ENCODE results near the gene BRWD1. TPM values are rescaled to one million over a fixed set of nuclear protein-coding genes. Genes with fewer than 3 reads are reported as not detected.

Gene BRWD1
- total RNA-seq, 6 experiments from 2014 or later: 18.6 to 26.7 (median 21.9) TPM

DNA sequence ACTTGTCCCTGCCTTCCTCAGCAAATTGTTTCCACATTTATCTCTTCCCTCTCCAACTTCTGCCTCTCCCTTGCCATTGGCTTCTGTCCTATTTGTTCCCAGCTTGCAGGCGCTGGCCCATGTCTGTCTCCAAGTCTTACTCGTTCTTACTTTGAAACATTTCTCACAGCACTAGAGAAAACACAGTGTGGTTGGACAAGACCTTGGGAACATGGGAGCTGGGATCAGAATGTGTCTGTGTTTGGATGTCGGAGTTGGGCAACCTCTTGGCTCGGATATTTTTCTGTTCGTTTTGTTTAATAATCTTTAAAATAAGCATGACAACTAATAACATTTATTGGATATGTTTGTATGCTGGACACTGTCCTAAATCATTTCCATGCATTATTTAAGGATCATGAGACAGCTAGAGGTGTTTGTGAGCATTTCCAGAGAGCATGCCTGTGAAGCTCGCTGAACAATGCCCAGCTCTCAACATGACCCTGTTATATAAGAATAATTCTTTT is 5.9 kb upstream of the BRWD1 start:
- 47% methylated on average over 6 of the region's 6 CpGs for WGBS (ENCODE audit: insufficient coverage, low coverage, low lambda C conversion rate, missing lambda C conversion rate)
- H3K27me3 ChIP-seq: no peaks in the 10 kb centered on the region
- no peak overlapping the region for H3K4me3 ChIP-seq
- H3K4me1 ChIP-seq: peaks cover 0 to 7% (median 2%) of the 10 kb centered on the region in 4 donors
- no peaks in the 10 kb centered on the region for H3K9me3 ChIP-seq
- TF ChIP-seq, protein P1, sequence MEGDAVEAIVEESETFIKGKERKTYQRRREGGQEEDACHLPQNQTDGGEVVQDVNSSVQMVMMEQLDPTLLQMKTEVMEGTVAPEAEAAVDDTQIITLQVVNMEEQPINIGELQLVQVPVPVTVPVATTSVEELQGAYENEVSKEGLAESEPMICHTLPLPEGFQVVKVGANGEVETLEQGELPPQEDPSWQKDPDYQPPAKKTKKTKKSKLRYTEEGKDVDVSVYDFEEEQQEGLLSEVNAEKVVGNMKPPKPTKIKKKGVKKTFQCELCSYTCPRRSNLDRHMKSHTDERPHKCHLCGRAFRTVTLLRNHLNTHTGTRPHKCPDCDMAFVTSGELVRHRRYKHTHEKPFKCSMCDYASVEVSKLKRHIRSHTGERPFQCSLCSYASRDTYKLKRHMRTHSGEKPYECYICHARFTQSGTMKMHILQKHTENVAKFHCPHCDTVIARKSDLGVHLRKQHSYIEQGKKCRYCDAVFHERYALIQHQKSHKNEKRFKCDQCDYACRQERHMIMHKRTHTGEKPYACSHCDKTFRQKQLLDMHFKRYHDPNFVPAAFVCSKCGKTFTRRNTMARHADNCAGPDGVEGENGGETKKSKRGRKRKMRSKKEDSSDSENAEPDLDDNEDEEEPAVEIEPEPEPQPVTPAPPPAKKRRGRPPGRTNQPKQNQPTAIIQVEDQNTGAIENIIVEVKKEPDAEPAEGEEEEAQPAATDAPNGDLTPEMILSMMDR (IDR thresholded peaks at IDR 0.05): no peak
- no peak for TF ChIP-seq POLR2A (IDR thresholded peaks at IDR 0.05)
- no peak for ATAC-seq
- intact Hi-C loops (cut with DNase I): loop anchor here in 1 of 2 donors (10.0 kb wide), 1 partner anchor 65 kb away; a partner anchor contains a TSS
- H3K36me3 ChIP-seq: no peaks in the 10 kb centered on the region
- no peak for DNase-seq
- H3K27ac ChIP-seq: no peak overlapping the region

DNA sequence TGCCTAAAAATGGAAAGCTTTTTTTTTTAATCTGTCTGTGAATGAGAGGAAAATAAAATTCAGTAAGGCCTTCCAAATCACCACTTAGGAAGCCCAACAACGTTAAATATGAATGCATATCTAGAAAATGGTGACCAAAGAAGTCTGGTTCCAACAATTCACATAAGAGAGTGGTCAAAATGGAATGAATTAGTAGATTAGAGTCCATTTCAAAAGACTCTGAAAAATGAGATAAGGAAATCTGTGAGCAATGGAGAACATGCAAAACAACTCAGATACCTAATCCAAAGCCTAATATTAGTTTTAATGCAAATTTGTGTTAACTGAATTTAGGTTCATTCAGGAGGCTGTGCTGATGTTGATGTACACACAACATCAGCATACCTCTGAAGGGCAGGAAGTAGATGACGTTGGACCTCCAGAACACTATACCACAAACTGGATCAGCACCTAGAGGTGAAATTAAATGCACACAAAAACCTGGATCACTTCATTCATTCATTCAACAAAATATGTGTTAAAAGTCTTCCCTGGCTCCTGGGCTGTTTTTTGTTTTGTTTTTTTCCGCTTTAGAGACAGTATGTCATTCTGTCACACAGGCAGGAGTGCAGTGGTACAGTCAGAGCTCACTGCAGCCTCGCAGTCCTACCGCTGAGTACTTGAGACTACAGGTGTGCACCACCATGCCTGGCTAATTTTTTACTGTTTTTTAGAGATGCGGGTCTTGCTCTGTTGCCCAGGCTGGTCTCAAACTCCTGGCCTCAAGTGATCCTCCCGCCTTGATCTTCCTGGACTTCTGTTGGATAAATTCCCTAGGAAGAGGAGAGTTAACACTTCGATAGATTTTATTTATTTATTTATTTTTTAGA is 4.9 kb upstream of the BRWD1 start:
- H3K9me3 ChIP-seq: no peaks in the 10 kb centered on the region
- H3K27me3 ChIP-seq: no peaks in the 10 kb centered on the region
- intact Hi-C loops (cut with DNase I): loop anchor here in 1 of 2 donors (10.0 kb wide), 1 partner anchor 66 kb away; a partner anchor contains a TSS
- ATAC-seq (no peak), DNase-seq (no peak)
- peaks cover 0 to 7% (median 2%) of the 10 kb centered on the region in 4 donors for H3K4me1 ChIP-seq
- TF ChIP-seq, protein P1 (IDR thresholded peaks at IDR 0.05): no peak
- TF ChIP-seq POLR2A (IDR thresholded peaks at IDR 0.05): no peak
- no peaks in the 10 kb centered on the region for H3K36me3 ChIP-seq
- 76% methylated on average over 7 of the region's 8 CpGs for WGBS (ENCODE audit: insufficient coverage, low coverage, low lambda C conversion rate, missing lambda C conversion rate)
- H3K4me3 ChIP-seq: no peak overlapping the region
- peak overlapping the region in 1 of 3 donors; percentile 36 for H3K27ac ChIP-seq

DNA sequence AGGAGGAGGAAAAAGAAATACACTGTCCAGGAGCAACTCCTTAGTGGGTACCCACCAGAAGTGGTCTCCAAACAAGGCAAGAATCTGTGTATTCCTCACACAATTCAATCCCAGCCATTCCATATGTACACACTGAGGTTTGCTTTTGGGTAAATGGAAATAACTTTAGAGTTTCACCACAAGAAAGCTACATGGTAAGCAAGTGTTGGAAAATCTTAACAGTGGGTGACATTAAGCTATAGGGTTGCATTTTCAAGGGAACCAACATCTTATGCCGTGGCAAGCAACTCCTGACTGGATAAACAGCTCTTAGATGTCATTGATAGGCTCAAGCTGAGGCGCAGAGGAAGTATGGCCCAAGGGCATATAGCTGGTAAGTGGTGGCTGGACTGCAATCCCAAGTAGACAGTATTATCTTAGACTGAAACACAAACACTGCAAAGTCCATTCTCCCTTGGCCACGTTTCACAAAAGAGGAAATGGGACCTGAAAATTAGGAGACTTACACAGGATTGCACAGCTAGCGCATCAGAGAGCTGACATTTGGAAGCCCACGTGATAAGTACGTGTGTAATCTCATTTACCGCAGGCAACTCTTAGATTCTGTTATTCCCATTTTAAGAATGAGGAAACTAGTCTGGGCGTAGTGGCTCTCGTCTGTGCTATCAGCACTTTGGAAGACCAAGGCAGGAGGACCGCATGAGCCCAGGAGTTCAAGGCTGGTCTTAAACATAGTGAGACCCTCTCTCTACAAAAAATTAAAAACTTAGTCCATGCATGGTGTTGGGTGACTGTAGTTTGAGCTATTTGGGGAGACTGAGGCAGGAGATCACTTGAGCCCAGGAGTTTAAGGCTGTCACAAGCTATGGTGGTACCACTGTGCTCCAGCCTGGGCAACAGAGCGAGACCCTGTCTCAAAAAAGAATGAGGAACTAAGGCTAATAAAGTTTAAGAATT is 4.0 kb upstream of the BRWD1 start:
- H3K9me3 ChIP-seq: no peaks in the 10 kb centered on the region
- intact Hi-C loops (cut with DNase I): loop anchor here in 1 of 2 donors (10.0 kb wide), 1 partner anchor 67 kb away; a partner anchor contains a TSS
- ATAC-seq (peak in 3 of 4 donors; percentile 25 to 48 (median 31)), DNase-seq (no peak)
- H3K4me1 ChIP-seq: peaks cover 0 to 7% (median 2%) of the 10 kb centered on the region in 4 donors
- peak overlapping the region in 2 of 3 donors; percentile 22 to 36 for H3K27ac ChIP-seq
- no peaks in the 10 kb centered on the region for H3K36me3 ChIP-seq
- H3K4me3 ChIP-seq: no peak overlapping the region
- TF ChIP-seq, protein P1 (IDR thresholded peaks at IDR 0.05): no peak
- peak; percentile 9 for TF ChIP-seq POLR2A (IDR thresholded peaks at IDR 0.05)
- WGBS (ENCODE audit: insufficient coverage, low coverage, low lambda C conversion rate, missing lambda C conversion rate): 18% methylated on average over 10 of the region's 11 CpGs
- H3K27me3 ChIP-seq: no peaks in the 10 kb centered on the region

DNA sequence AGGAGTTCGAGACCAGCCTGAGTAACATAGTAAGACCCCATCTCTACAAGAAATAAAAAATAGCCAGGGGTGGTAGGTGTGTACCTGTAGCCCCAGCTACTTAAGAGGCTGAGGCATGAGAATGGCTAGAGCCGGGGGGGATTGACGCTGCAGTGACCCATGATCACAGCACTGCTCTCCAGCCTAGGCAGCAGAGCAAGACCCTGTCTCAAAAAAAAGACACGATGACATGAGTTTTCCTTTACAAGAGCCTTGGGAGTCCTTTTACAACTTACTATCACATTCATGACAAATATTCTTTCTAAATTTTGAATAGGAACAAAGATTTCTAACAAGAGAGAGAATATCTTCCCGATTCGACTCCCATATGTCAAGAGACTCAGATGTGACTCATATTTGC is 3.3 kb upstream of the BRWD1 start:
- intact Hi-C loops (cut with DNase I): loop anchor here in 1 of 2 donors (10.0 kb wide), 1 partner anchor 68 kb away; a partner anchor contains a TSS
- WGBS (ENCODE audit: insufficient coverage, low coverage, low lambda C conversion rate, missing lambda C conversion rate): 97% methylated on average over 5 of the region's 6 CpGs
- Histone ChIP-seq H3K9me3 (no peaks in the 10 kb centered on the region), H3K36me3 (no peaks in the 10 kb centered on the region), H3K4me1 (peaks cover 0 to 13% (median 4%) of the 10 kb centered on the region in 4 donors), H3K27me3 (no peaks in the 10 kb centered on the region), H3K4me3 (no peak overlapping the region), H3K27ac (peak overlapping the region in 1 of 3 donors; percentile 22)
- ATAC-seq: no peak
- TF ChIP-seq, protein P1 (IDR thresholded peaks at IDR 0.05): no peak
- no peak for TF ChIP-seq POLR2A (IDR thresholded peaks at IDR 0.05)
- DNase-seq: no peak
